ENCODE measurements around the gene ZNHIT3. TPM values are rescaled to one million over a fixed set of nuclear protein-coding genes. Genes with fewer than 3 reads are reported as not detected.
"Not testable (repeated sequence)": the region's sequence is repeated elsewhere in the genome, so short reads cannot be mapped to it uniquely, and the experiment has no call there.

ZNHIT3 gene
- total and polyA plus RNA-seq, 2 experiments from 2014 or later, result 48.1 to 53.3 TPM

GRCh38 chr17:36482611-36483504, 3.6 kb upstream of the ZNHIT3 start:
- Histone ChIP-seq H3K4me2 (peak overlapping the region; percentile 98), H4K20me1 (ENCODE audit: insufficient read depth, poor library complexity, severe bottlenecking) (peaks cover 6% of the 10 kb centered on the region), H3K27ac (no peak overlapping the region), H3K4me3 (no peak overlapping the region), H3K9me3 (ENCODE audit: low read depth) (no peaks in the 10 kb centered on the region), H3K27me3 (peaks cover 15% of the 10 kb centered on the region), H2AFZ (peak overlapping the region; percentile 49), H3K4me1 (ENCODE audit: insufficient read depth) (peaks cover 17% of the 10 kb centered on the region), H3K36me3 (replicated peaks; ENCODE audit: insufficient read depth, low read depth) (no peaks in the 10 kb centered on the region), H3K9me2 (replicated peaks; ENCODE audit: insufficient read depth) (no peaks in the 10 kb centered on the region), H3K79me2 (peaks cover 12% of the 10 kb centered on the region)
- WGBS (ENCODE audit: low lambda C conversion rate, missing lambda C conversion rate), result 9% methylated on average over 74 of the region's 79 CpGs
- DNase-seq (ENCODE audit: low spot score), result peak; percentile 89
- TF ChIP-seq CTCF (IDR thresholded peaks at IDR 0.05; ENCODE audit: poor library complexity), result peak; percentile 86
- TF ChIP-seq EZH2 (IDR thresholded peaks at IDR 0.05; ENCODE audit: borderline replicate concordance), result no peak
- TF ChIP-seq EZH2phosphoT487 (IDR thresholded peaks at IDR 0.05; ENCODE audit: low read depth, severe bottlenecking, unreplicated experiment), result no peak

GRCh38 chr17:36484021-36484420, 2.5 kb upstream of the ZNHIT3 start:
- Histone ChIP-seq H3K79me2 (peaks cover 24% of the 10 kb centered on the region), H3K27me3 (peaks cover 15% of the 10 kb centered on the region), H3K4me1 (ENCODE audit: insufficient read depth) (peaks cover 17% of the 10 kb centered on the region)
- not testable (repeated sequence) for H3K4me2 ChIP-seq; H4K20me1 ChIP-seq (ENCODE audit: insufficient read depth, poor library complexity, severe bottlenecking); H2AFZ ChIP-seq; H3K9me2 ChIP-seq (replicated peaks; ENCODE audit: insufficient read depth); H3K27ac ChIP-seq; DNase-seq (ENCODE audit: low spot score); H3K9me3 ChIP-seq (ENCODE audit: low read depth); H3K36me3 ChIP-seq (replicated peaks; ENCODE audit: insufficient read depth, low read depth); H3K4me3 ChIP-seq
- 92% methylated on average over 7 of the region's 7 CpGs for whole genome bisulfite sequencing (ENCODE audit: low lambda C conversion rate, missing lambda C conversion rate)

- H3K9me3 ChIP-seq (ENCODE audit: low read depth), result no peaks in the 10 kb centered on the region
- TF ChIP-seq EZH2 (IDR thresholded peaks at IDR 0.05; ENCODE audit: borderline replicate concordance), result no peak
- no peak for TF ChIP-seq EZH2phosphoT487 (IDR thresholded peaks at IDR 0.05; ENCODE audit: low read depth, severe bottlenecking, unreplicated experiment)
- no peak for TF ChIP-seq CTCF (IDR thresholded peaks at IDR 0.05; ENCODE audit: poor library complexity)
- WGBS (ENCODE audit: low lambda C conversion rate, missing lambda C conversion rate), result 90% methylated on average over 8 of the region's 8 CpGs
- H3K27me3 ChIP-seq, result peaks cover 8% of the 10 kb centered on the region
- no peaks in the 10 kb centered on the region for H3K9me2 ChIP-seq (replicated peaks; ENCODE audit: insufficient read depth)
- peaks cover 17% of the 10 kb centered on the region for H3K4me1 ChIP-seq (ENCODE audit: insufficient read depth)
- DNase-seq (ENCODE audit: low spot score), result peak; percentile 1
- H2AFZ ChIP-seq, result no peak overlapping the region
- no peaks in the 10 kb centered on the region for H3K36me3 ChIP-seq (replicated peaks; ENCODE audit: insufficient read depth, low read depth)
- peaks cover 9% of the 10 kb centered on the region for H4K20me1 ChIP-seq (ENCODE audit: insufficient read depth, poor library complexity, severe bottlenecking)
- peaks cover 34% of the 10 kb centered on the region for H3K79me2 ChIP-seq
- H3K27ac ChIP-seq, result no peak overlapping the region
- H3K4me3 ChIP-seq, result no peak overlapping the region
- H3K4me2 ChIP-seq, result no peak overlapping the region
Observed at GRCh38 chr17:36485027-36485426, 1.5 kb upstream of the ZNHIT3 start.

GRCh38 chr17:36485805-36486203, 677 bp upstream of the ZNHIT3 start:
- Histone ChIP-seq H3K79me2 (peaks cover 42% of the 10 kb centered on the region), H3K36me3 (replicated peaks; ENCODE audit: insufficient read depth, low read depth) (no peaks in the 10 kb centered on the region), H4K20me1 (ENCODE audit: insufficient read depth, poor library complexity, severe bottlenecking) (peaks cover 15% of the 10 kb centered on the region), H3K27ac (peak overlapping the region; percentile 57), H3K4me3 (peak overlapping the region; percentile 79), H3K9me3 (ENCODE audit: low read depth) (no peaks in the 10 kb centered on the region), H3K4me1 (ENCODE audit: insufficient read depth) (peaks cover 17% of the 10 kb centered on the region), H3K9me2 (replicated peaks; ENCODE audit: insufficient read depth) (no peaks in the 10 kb centered on the region), H3K27me3 (peaks cover 8% of the 10 kb centered on the region), H2AFZ (peak overlapping the region; percentile 100), H3K4me2 (peak overlapping the region; percentile 90)
- DNase-seq (ENCODE audit: low spot score), result no peak
- TF ChIP-seq EZH2 (IDR thresholded peaks at IDR 0.05; ENCODE audit: borderline replicate concordance) (no peak), CTCF (IDR thresholded peaks at IDR 0.05; ENCODE audit: poor library complexity) (no peak), EZH2phosphoT487 (IDR thresholded peaks at IDR 0.05; ENCODE audit: low read depth, severe bottlenecking, unreplicated experiment) (no peak)
- 34% methylated on average over 10 of the region's 10 CpGs for WGBS (ENCODE audit: low lambda C conversion rate, missing lambda C conversion rate)
